AG04450 (cell line): ENCODE results near the gene ACE. TPM values are rescaled to one million over a fixed set of nuclear protein-coding genes. Genes with fewer than 3 reads are reported as not detected.

Experiments
- CTCF ChIA-PET: fragments of 300-600, 350-600 bp; formaldehyde crosslinking; extraction: SDS; loops from one replicate; lab custom pipeline; 2022; ENCODE audit warnings: antibody characterized with exemption, inconsistent platforms; lab: Charles Lee
- POLR2A ChIA-PET: fragments of 350-600 bp; formaldehyde crosslinking; extraction: SDS; loops from one replicate; lab custom pipeline; 2021; ENCODE audit warnings: antibody characterized with exemption, inconsistent platforms; lab: Yijun Ruan, JAX
- DNase-seq: peaks from one replicate; pipeline ENCODE4 v3.0.0-alpha.2; 2011; ENCODE audit warnings: low read depth, low spot score
- H3K27ac ChIP-seq: one replicate; pipeline ENCODE4 v1.5.1; 2012; ENCODE audit warnings: low read depth, low read length, control low read depth
- H3K27me3 ChIP-seq: one replicate; pipeline ENCODE4 v1.6.0; 2012; ENCODE audit warnings: low read length; ENCODE audit not compliant: control insufficient read depth, insufficient read depth
- H3K4me3 ChIP-seq: 2 replicates; pipeline ENCODE4 v1.5.1; 2011; ENCODE audit warnings: mild to moderate bottlenecking, low read depth, low read length, control low read depth
- H3K9me3 ChIP-seq: 2 replicates; pipeline ENCODE4 v1.5.1; 2012; ENCODE audit warnings: low read length; ENCODE audit not compliant: control insufficient read depth, insufficient read depth
- CTCF ChIP-seq: IDR thresholded peaks from 2 replicates; pipeline ENCODE4 v1.5.1; 2011; ENCODE audit warnings: low read depth, low read length, control low read depth, inconsistent platforms
- polyA plus RNA-seq: library from polyadenylated mRNA; depleted of rRNA; stranded (reverse); fragments of >200 nt; gene quantifications from 2 replicates; pipeline ENCODE4 v1.2.3, GENCODE V29; 2011

The ACE gene
- polyA plus RNA-seq, 1 experiment = 0.99 TPM

GRCh38 chr17:63534078-63534570 is 57.3 kb downstream of the ACE start:
- no peak for DNase-seq
- Histone ChIP-seq H3K4me3 (no peak overlapping the region), H3K9me3 (no peaks in the 10 kb centered on the region; the same call in 1 of the 2 replicates), H3K27me3 (peaks cover 33% of the 10 kb centered on the region), H3K27ac (no peak overlapping the region)
- ChIA-PET POLR2A (interaction anchor here (0.6 kb wide), 1 partner anchor 62 kb away, joined by 4 read pairs; no protein-coding TSS in a partner anchor), CTCF (no interaction called here)
- no peak for TF ChIP-seq CTCF

DNA sequence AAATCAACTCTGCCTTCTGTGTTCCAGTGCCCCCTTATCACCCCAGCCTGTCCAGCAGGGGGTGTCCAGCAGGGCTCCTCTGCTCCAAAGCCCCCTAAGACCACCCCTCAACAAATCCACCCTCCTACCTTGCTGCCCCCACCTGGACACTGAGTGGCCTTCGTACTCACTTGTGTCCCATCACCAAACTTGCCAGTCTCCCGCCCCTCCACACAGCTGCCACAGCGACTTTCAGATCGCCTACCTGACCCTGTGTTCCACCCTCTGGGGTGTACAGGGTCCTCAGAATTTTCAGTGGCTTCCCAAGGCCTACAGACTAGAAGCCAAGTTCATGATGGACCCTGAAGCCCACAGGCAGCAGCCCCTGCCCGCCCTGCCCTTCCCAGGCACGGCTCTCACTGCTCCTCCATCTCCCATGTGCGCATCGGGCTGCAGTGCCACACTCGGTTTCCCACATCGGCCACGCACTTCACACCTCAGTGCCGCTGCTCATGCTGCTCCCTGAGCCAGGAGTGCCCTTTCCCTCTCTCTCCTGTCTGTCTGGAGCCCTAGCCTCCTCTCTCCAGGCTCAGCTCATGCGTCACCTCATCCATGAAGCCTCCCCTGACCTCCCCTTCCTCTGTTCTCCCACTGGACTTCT is 58.1 kb downstream of the ACE start:
- no peak for DNase-seq
- H3K4me3 ChIP-seq = no peak overlapping the region

DNA sequence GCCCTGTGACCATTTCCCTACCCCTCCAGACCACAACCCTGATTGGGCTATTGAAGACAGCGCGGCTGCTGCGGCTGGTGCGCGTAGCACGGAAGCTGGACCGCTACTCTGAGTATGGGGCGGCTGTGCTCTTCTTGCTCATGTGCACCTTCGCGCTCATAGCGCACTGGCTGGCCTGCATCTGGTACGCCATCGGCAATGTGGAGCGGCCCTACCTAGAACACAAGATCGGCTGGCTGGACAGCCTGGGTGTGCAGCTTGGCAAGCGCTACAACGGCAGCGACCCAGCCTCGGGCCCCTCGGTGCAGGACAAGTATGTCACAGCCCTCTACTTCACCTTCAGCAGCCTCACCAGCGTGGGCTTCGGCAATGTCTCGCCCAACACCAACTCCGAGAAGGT is 58.8 kb downstream of the ACE start:
- Histone ChIP-seq H3K4me3 (no peak overlapping the region), H3K27ac (no peak overlapping the region), H3K27me3 (peaks cover 46% of the 10 kb centered on the region), H3K9me3 (no peaks in the 10 kb centered on the region; the same call in 1 of the 2 replicates)
- ChIA-PET CTCF (no interaction called here), POLR2A (no interaction called here)
- no peak for DNase-seq
- no peak for TF ChIP-seq CTCF

More for the DNA sequence above, 58.1 kb downstream of the ACE start:
- no peaks in the 10 kb centered on the region; the same call in 1 of the 2 replicates for H3K9me3 ChIP-seq
- no peak for TF ChIP-seq CTCF
- ChIA-PET CTCF (no interaction called here), POLR2A (interaction anchor here (0.6 kb wide), 1 partner anchor 62 kb away, joined by 4 read pairs; no protein-coding TSS in a partner anchor)
- H3K27ac ChIP-seq = no peak overlapping the region
- peaks cover 40% of the 10 kb centered on the region for H3K27me3 ChIP-seq

DNA sequence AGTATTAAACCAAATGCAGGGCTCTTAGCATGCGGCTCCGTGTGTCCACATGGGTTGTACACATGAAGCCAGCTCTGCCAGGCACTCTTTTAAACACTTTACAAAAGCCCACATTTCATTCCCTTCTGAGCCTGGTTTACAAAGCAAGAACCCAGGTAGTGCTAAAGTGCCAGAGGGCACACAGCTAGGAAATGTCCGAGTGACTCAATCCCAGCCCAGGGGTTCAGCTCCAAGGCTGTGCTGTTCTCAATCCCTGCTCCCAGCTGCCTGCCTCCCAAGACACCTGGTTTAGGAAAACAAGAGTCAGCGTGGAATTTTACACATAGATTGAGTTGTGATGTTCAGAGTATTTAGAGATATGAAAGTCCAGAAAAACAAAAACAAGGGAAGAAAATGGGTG is 60.1 kb downstream of the ACE start:
- ChIA-PET CTCF (no interaction called here), POLR2A (interaction anchor here (0.7 kb wide), 1 partner anchor 101 kb away, joined by 9 read pairs; no protein-coding TSS in a partner anchor)
- no peak for TF ChIP-seq CTCF
- Histone ChIP-seq H3K4me3 (no peak overlapping the region), H3K27ac (no peak overlapping the region), H3K9me3 (no peaks in the 10 kb centered on the region; the same call in 1 of the 2 replicates), H3K27me3 (peaks cover 43% of the 10 kb centered on the region)
- no peak for DNase-seq

GRCh38 chr17:63537991-63538692 is 61.3 kb downstream of the ACE start:
- Histone ChIP-seq H3K27ac (no peak overlapping the region), H3K27me3 (peaks cover 43% of the 10 kb centered on the region), H3K9me3 (no peaks in the 10 kb centered on the region; the same call in 1 of the 2 replicates), H3K4me3 (peak overlapping the region; percentile 7; the same call in 1 of the 2 replicates)
- ChIA-PET POLR2A (no interaction called here), CTCF (no interaction called here)
- no peak for TF ChIP-seq CTCF
- DNase-seq = no peak
